GM10248 (cell line): ENCODE measurements around the gene MID2.
"Not testable (repeated sequence)": the region's sequence is repeated elsewhere in the genome, so short reads cannot be mapped to it uniquely, and the experiment has no call there.

Experiments used
- CTCF ChIA-PET: fragments of 300-600 bp; sonication (Branson Sonifier 250); formaldehyde crosslinking; extraction: SDS; loops from one replicate; lab custom pipeline; 2021; ENCODE audit warnings: antibody characterized with exemption; lab: Yijun Ruan, JAX
- POLR2A ChIA-PET: fragments of 350-650 bp; sonication (Branson Sonifier 250); formaldehyde crosslinking; extraction: SDS; loops from one replicate; lab custom pipeline; 2020; ENCODE audit warnings: antibody characterized with exemption; lab: Yijun Ruan, JAX
- DNase-seq: peaks from one replicate; pipeline ENCODE4 v3.0.0; 2012; ENCODE audit errors: extremely low spot score
- TF ChIP-seq, protein P1 (sequence below): IDR thresholded peaks from 2 replicates; pipeline ENCODE4 v1.5.1; 2012; ENCODE audit warnings: mild to moderate bottlenecking, low read depth; ENCODE audit errors: extremely low read depth, missing control alignments, control extremely low read depth

MID2 gene

DNA sequence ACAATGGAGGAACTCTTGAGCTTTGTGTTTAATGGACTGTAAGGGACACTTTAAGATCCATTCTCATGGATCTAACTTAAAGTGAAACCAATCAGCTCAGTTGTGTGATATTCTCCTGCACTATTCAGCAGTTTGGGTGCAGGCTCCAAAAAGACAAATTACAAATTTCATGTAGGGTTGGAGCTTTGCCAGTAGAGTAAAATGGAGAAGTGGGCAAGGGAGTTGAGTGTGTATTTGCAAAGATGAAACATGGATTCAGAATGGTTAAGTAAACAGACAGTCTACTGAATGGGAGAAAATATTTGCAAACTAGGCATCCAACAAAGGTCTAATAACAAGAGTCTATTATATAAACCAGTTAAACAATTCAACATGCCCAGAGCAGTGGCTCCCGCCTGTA, 21.2 kb upstream of the MID2 start:
- POLR2A ChIA-PET = no interaction called here
- TF ChIP-seq, protein P1, sequence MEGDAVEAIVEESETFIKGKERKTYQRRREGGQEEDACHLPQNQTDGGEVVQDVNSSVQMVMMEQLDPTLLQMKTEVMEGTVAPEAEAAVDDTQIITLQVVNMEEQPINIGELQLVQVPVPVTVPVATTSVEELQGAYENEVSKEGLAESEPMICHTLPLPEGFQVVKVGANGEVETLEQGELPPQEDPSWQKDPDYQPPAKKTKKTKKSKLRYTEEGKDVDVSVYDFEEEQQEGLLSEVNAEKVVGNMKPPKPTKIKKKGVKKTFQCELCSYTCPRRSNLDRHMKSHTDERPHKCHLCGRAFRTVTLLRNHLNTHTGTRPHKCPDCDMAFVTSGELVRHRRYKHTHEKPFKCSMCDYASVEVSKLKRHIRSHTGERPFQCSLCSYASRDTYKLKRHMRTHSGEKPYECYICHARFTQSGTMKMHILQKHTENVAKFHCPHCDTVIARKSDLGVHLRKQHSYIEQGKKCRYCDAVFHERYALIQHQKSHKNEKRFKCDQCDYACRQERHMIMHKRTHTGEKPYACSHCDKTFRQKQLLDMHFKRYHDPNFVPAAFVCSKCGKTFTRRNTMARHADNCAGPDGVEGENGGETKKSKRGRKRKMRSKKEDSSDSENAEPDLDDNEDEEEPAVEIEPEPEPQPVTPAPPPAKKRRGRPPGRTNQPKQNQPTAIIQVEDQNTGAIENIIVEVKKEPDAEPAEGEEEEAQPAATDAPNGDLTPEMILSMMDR = no peak
- no peak for DNase-seq
- CTCF ChIA-PET = no interaction called here

DNA sequence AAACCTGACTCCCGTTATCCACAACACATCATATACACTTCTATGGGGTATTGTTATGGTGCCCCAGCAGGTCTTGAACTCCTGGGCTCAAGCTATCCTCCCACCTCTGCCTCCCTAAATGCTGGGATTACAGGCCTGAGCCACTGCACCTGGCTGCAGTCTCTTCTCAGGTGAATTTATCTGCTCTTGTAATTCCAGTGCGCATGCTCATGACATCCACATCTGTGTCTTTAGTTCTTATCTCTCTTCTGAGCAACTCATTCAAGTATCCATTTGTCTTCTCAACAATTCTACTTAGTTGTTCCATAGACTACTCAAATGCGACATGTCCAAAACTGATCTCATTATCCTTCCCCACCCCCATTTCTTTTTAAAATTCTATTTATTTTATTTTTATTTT, 20.5 kb upstream of the MID2 start:
- TF ChIP-seq, protein P1 = no peak
- POLR2A ChIA-PET = no interaction called here

DNA sequence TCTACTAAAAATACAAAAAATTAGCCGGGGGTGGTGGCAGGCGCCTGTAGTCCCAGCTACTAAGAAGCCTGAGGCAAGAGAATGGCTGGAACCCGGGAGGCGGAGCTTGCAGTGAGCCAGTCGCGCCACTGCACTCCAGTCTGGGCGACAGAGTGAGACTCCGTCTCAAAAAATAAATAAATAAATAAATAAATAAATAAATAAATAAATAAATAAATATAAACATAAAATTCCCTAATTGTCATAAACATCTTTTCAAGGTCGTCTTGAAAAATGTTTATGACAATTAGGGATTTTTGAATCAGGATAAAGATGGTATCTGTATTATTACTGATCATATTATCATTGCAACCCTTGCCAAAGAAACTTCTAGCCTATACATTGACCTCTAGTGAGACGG, 15.6 kb upstream of the MID2 start:
- DNase-seq, POLR2A ChIA-PET: not testable (repeated sequence)
- CTCF ChIA-PET = interaction anchor here (0.9 kb wide), 1 partner anchor 9 kb away, joined by 3 read pairs; no protein-coding TSS in a partner anchor

More for the DNA sequence above, 20.5 kb upstream of the MID2 start:
- DNase-seq = no peak
- CTCF ChIA-PET = no interaction called here

DNA sequence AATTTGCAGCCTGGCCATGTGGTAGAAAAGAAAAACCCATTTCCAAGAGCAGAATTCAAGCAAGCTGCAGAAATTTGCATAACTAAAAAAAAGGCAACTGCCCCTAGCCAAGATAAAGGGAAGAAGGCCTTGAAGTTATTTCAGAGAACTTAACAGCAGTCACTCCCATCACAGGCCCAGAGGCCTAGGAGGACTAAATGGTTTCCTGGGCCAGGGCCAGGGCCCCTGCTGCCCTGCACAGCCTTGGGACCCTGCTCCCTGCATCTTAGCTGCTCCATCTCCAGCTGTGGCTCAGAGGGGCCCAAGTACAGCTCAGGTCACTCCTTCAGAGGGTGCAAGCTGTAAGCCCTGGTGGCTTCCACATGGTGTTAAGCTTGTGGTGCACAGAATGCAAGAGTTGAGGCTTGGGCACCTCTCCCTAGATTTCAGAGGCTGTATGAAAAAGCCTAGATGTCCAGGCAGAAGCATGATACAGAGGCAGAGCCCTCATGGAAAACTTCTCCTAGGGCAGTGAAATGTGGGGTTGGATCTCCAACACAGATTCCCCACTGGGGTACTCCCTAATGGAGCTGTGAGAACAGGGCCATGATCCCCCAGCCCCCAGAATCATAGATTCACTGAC, 6.7 kb upstream of the MID2 start:
- CTCF ChIA-PET = no interaction called here
- TF ChIP-seq, protein P1 = no peak
- POLR2A ChIA-PET = no interaction called here
- DNase-seq = no peak

DNA sequence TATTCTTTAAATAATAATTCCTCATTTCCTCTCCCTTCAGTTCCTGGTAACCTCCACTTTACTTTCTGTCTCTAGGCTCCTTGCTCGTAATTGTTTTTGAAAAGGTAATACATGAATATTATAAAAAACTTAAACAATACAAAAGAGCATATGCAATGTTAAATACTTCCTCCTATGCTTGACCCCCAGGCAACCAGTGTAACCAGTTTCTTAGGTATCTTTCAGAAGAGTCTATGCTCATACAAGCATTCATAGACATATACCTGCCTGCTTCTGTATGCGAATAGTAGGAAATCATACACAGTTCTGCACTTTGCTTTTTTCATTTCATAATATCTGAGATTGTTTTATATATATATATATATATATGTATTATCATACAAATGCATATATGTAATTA, 2.6 kb upstream of the MID2 start:
- DNase-seq = no peak
- POLR2A ChIA-PET = no interaction called here
- TF ChIP-seq, protein P1 = no peak
- CTCF ChIA-PET = no interaction called here

DNA sequence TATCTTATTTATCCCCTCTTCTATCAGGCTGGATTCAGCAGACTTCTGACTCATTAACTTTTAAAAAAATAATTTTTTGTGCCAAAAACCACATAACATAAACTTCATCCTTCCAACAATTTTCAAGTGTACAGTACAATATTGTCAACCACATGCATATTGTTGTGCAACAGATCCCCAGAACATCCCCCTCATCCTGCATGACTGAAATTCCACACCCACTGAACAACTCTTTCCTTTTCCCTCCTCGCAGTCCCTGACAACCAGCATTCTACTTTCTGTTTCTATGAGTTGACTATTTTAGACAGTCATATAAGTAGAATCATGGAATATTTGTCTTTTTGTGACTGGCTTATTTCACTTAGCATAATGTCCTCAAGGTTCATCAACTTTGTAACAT, 2.2 kb upstream of the MID2 start:
- ChIA-PET POLR2A (no interaction called here), CTCF (no interaction called here)
- TF ChIP-seq, protein P1 = no peak
- no peak for DNase-seq

DNA sequence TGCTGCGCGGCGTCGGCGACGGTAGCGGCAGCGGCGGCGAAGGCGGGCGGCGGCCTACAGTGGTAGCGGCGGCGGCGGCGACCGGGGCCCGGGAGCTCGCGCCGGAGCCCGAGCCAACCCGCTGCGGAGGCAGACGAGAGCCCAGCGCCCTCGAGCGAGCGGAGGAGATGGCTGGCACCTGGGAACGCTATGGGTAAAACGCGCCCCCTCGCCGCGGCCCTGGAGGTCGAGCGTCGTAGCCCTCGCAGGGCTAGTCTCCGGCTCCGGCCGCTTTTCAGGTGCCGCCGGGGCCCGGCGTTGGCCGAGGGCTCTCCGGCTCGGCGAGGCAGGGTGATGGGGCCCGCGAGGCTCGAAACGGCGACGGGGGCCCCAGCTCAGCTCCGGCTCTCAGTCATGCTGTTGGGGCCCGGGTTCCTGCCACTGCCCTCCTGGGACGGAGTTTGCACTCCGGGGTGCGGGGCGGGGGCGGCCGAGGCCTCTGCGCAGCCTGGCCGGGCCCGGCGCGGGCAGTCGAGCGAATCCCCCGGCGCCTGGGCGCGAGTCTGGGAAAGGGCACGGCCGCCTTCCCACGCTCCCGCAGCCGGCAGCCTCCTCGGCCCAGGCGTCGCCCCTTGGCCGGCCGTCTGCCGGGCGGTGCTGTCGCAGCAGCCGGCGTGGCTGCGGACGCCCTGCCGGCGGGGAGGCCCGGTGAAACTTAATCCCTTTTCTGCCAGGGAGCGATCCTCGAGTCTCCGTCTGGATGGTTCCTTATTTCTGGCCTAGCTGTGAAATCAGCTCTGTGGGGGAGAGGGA, 768 bp downstream of the MID2 start:
- ChIA-PET CTCF (no interaction called here), POLR2A (no interaction called here)
- DNase-seq = peak; percentile 23
- TF ChIP-seq, protein P1 = no peak
